DND-41 (cell line): ENCODE data around the gene SLC22A1.

ENCODE experiments used
- EZH2 ChIP-seq: IDR thresholded peaks from 3 replicates; pipeline ENCODE4 v1.6.1; 2012; ENCODE audit warnings: borderline replicate concordance, low read depth, mild to moderate bottlenecking, moderate library complexity, low read length, inconsistent platforms; ENCODE audit not compliant: severe bottlenecking
- TF ChIP-seq, protein P1 (sequence below): IDR thresholded peaks from 2 replicates; pipeline ENCODE4 v1.5.1; 2012; ENCODE audit warnings: borderline replicate concordance, low read length, moderate library complexity, mild to moderate bottlenecking; ENCODE audit not compliant: poor library complexity, severe bottlenecking; ENCODE audit errors: extremely low read depth

DNA sequence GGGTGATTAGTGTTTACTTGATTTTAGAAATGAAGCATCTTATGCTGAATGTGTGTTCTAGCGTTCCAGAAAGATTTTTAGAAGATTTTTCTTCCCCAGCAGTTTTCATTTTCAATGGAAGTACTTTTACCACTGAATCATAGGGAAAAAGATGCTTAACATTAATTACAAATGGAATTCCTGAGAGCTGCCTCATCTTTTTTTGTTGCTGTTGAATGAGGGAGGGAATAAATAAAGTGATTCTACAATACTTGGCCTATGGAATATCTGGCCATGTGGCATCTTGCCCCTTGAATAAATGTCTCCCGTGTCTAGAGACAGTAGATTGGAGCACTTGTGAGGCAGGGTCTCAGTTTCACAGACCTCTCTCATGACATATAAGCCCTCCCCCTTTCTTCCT, 44.1 kb upstream of the SLC22A1 start:
- TF ChIP-seq, protein P1, sequence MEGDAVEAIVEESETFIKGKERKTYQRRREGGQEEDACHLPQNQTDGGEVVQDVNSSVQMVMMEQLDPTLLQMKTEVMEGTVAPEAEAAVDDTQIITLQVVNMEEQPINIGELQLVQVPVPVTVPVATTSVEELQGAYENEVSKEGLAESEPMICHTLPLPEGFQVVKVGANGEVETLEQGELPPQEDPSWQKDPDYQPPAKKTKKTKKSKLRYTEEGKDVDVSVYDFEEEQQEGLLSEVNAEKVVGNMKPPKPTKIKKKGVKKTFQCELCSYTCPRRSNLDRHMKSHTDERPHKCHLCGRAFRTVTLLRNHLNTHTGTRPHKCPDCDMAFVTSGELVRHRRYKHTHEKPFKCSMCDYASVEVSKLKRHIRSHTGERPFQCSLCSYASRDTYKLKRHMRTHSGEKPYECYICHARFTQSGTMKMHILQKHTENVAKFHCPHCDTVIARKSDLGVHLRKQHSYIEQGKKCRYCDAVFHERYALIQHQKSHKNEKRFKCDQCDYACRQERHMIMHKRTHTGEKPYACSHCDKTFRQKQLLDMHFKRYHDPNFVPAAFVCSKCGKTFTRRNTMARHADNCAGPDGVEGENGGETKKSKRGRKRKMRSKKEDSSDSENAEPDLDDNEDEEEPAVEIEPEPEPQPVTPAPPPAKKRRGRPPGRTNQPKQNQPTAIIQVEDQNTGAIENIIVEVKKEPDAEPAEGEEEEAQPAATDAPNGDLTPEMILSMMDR, result no peak
- no peak for TF ChIP-seq EZH2
